Endothelial cell (in vitro differentiated cells): ENCODE measurements around the gene SVIL. TPM values are rescaled to one million over a fixed set of nuclear protein-coding genes. Genes with fewer than 3 reads are reported as not detected.

ENCODE experiments used
- DNase-seq: peaks from one replicate; pipeline ENCODE4 v3.0.0; 2021; ENCODE audit warnings: low spot score
- H3K27ac Mint-ChIP-seq: one replicate; pipeline ENCODE4 v1.8.0; 2021; ENCODE audit warnings: mixed read lengths, inconsistent platforms; ENCODE audit not compliant: unreplicated experiment
- H3K27me3 Mint-ChIP-seq: one replicate; pipeline ENCODE4 v1.8.0; 2021; ENCODE audit warnings: mild to moderate bottlenecking, moderate library complexity, mixed read lengths, inconsistent platforms; ENCODE audit not compliant: unreplicated experiment
- H3K36me3 Mint-ChIP-seq: one replicate; pipeline ENCODE4 v1.8.0; 2021; ENCODE audit warnings: mild to moderate bottlenecking, low read depth, mixed read lengths, inconsistent platforms; ENCODE audit not compliant: unreplicated experiment
- H3K4me1 Mint-ChIP-seq: one replicate; pipeline ENCODE4 v1.8.0; 2021; ENCODE audit warnings: mild to moderate bottlenecking, mixed read lengths, inconsistent platforms; ENCODE audit not compliant: unreplicated experiment
- H3K4me3 Mint-ChIP-seq: one replicate; pipeline ENCODE4 v1.8.0; 2021; ENCODE audit warnings: mild to moderate bottlenecking, mixed read lengths, inconsistent platforms; ENCODE audit not compliant: unreplicated experiment
- H3K9me3 Mint-ChIP-seq: one replicate; pipeline ENCODE4 v1.8.0; 2021; ENCODE audit warnings: mixed read lengths, inconsistent platforms; ENCODE audit not compliant: unreplicated experiment
- CTCF ChIP-seq: fragments of 200-600 bp; sonication (generic); IDR thresholded peaks from one replicate; pipeline ENCODE4 v1.5.0; 2021; ENCODE audit warnings: antibody characterized with exemption; ENCODE audit not compliant: unreplicated experiment
- total RNA-seq: library from RNA; stranded (reverse); fragmentation: NEBNext Ultra II Directional; extraction: Animal tissue kit (Norgen Biotek cat#: 25700); gene quantifications from one replicate; pipeline ENCODE4 v1.2.1, GENCODE V29; 2021; ENCODE audit not compliant: unreplicated experiment

Gene SVIL
- total RNA-seq, 1 donor from 2014 or later: 125 TPM

GRCh38 chr10:29535012-29535777, 99.6 kb downstream of the SVIL start:
- DNase-seq: peak; percentile 58
- Mint-ChIP-seq H3K9me3 (no peaks in the 10 kb centered on the region), H3K4me3 (peak overlapping the region; percentile 2), H3K27me3 (peaks cover 1% of the 10 kb centered on the region), H3K36me3 (peaks cover 30% of the 10 kb centered on the region), H3K4me1 (peaks cover 4% of the 10 kb centered on the region), H3K27ac (no peak overlapping the region)
- peak; percentile 57 for TF ChIP-seq CTCF

GRCh38 chr10:29534590-29534989, 100.2 kb downstream of the SVIL start:
- H3K4me3 Mint-ChIP-seq: no peak overlapping the region
- H3K27me3 Mint-ChIP-seq: peaks cover 1% of the 10 kb centered on the region
- no peaks in the 10 kb centered on the region for H3K9me3 Mint-ChIP-seq
- H3K27ac Mint-ChIP-seq: no peak overlapping the region
- peaks cover 4% of the 10 kb centered on the region for H3K4me1 Mint-ChIP-seq
- peaks cover 25% of the 10 kb centered on the region for H3K36me3 Mint-ChIP-seq
- DNase-seq: no peak
- TF ChIP-seq CTCF: no peak

GRCh38 chr10:29533696-29534285, 101.0 kb downstream of the SVIL start:
- Mint-ChIP-seq H3K27ac (no peak overlapping the region), H3K4me3 (no peak overlapping the region), H3K36me3 (peaks cover 27% of the 10 kb centered on the region), H3K9me3 (no peaks in the 10 kb centered on the region), H3K27me3 (peaks cover 1% of the 10 kb centered on the region), H3K4me1 (peaks cover 4% of the 10 kb centered on the region)
- no peak for TF ChIP-seq CTCF
- DNase-seq: no peak

GRCh38 chr10:29533046-29533445, 101.7 kb downstream of the SVIL start:
- peaks cover 4% of the 10 kb centered on the region for H3K4me1 Mint-ChIP-seq
- H3K9me3 Mint-ChIP-seq: no peaks in the 10 kb centered on the region
- no peak for DNase-seq
- peaks cover 34% of the 10 kb centered on the region for H3K36me3 Mint-ChIP-seq
- peak overlapping the region; percentile 42 for H3K27ac Mint-ChIP-seq
- H3K27me3 Mint-ChIP-seq: peaks cover 1% of the 10 kb centered on the region
- H3K4me3 Mint-ChIP-seq: no peak overlapping the region
- no peak for TF ChIP-seq CTCF

- DNase-seq: no peak
- Mint-ChIP-seq H3K36me3 (peaks cover 34% of the 10 kb centered on the region), H3K27ac (no peak overlapping the region), H3K4me3 (no peak overlapping the region), H3K4me1 (peaks cover 4% of the 10 kb centered on the region), H3K9me3 (no peaks in the 10 kb centered on the region), H3K27me3 (peaks cover 1% of the 10 kb centered on the region)
- no peak for TF ChIP-seq CTCF
Measured at GRCh38 chr10:29532256-29532878, 102.4 kb downstream of the SVIL start.
